GM23338 (cell line): ENCODE data around the gene SPIRE2. TPM values are rescaled to one million over a fixed set of nuclear protein-coding genes. Genes with fewer than 3 reads are reported as not detected.

Experiments used
- ATAC-seq: fragments of 200-7000 bp; cut with Tn5 transposase; 3 replicates; pipeline ENCODE4 v1.9.1; 2020
- DNase-seq: peaks from one replicate; pipeline ENCODE4 v3.0.0-alpha.2; 2015; ENCODE audit warnings: low spot score
- H2AFZ ChIP-seq: fragments of 200-600 bp; sonication (generic); 2 replicates; pipeline ENCODE4 v1.8.0; 2016; ENCODE audit warnings: antibody characterized with exemption, mild to moderate bottlenecking, moderate library complexity
- H3F3A ChIP-seq: fragments of 200-600 bp; sonication (generic); replicated peaks from 2 replicates; pipeline ENCODE4 v1.8.0; 2017; ENCODE audit warnings: antibody characterized with exemption, mixed run types, low read depth
- H3K27ac ChIP-seq: fragments of 200-600 bp; sonication (generic); 2 replicates; pipeline ENCODE4 v1.6.1; 2016; ENCODE audit warnings: low read depth
- H3K27me3 ChIP-seq: fragments of 200-600 bp; sonication (generic); 2 replicates; pipeline ENCODE4 v1.8.0; 2016; ENCODE audit warnings: mild to moderate bottlenecking, mixed run types, moderate library complexity; ENCODE audit not compliant: insufficient read depth
- H3K36me3 ChIP-seq: fragments of 200-600 bp; sonication (generic); 2 replicates; pipeline ENCODE4 v1.8.0; 2016; ENCODE audit warnings: mild to moderate bottlenecking; ENCODE audit not compliant: insufficient read depth
- H3K4me1 ChIP-seq: fragments of 200-600 bp; sonication (generic); 2 replicates; pipeline ENCODE4 v1.8.0; 2016; ENCODE audit warnings: mild to moderate bottlenecking, moderate library complexity; ENCODE audit not compliant: insufficient read depth
- H3K4me2 ChIP-seq: fragments of 200-600 bp; sonication (generic); 2 replicates; pipeline ENCODE4 v1.7.1; 2017; ENCODE audit warnings: mixed run types
- H3K4me3 ChIP-seq: fragments of 200-600 bp; sonication (generic); 2 replicates; pipeline ENCODE4 v1.6.1; 2016; ENCODE audit warnings: mixed run types
- H3K79me2 ChIP-seq: fragments of 200-600 bp; sonication (generic); replicated peaks from 2 replicates; pipeline ENCODE4 v1.8.0; 2017; ENCODE audit warnings: mild to moderate bottlenecking; ENCODE audit not compliant: insufficient read depth
- H3K9me2 ChIP-seq: fragments of 200-600 bp; sonication (generic); 2 replicates; pipeline ENCODE4 v1.8.0; 2017; ENCODE audit not compliant: insufficient read depth
- H4K20me1 ChIP-seq: fragments of 200-600 bp; sonication (generic); replicated peaks from 2 replicates; pipeline ENCODE4 v1.8.0; 2017; ENCODE audit warnings: mild to moderate bottlenecking; ENCODE audit not compliant: insufficient read depth
- H3K27ac Mint-ChIP-seq: 2 replicates; pipeline ENCODE4 v1.8.0; 2020; ENCODE audit warnings: inconsistent platforms, mild to moderate bottlenecking, moderate library complexity, mixed read lengths
- H3K27me3 Mint-ChIP-seq: 3 replicates; pipeline ENCODE4 v1.8.0; 2022; ENCODE audit warnings: low read depth, mild to moderate bottlenecking, moderate library complexity, mixed read lengths, inconsistent platforms; ENCODE audit not compliant: insufficient read depth, poor library complexity
- H3K36me3 Mint-ChIP-seq: 3 replicates; pipeline ENCODE4 v1.8.0; 2021; ENCODE audit warnings: low read depth, mild to moderate bottlenecking, inconsistent platforms, moderate library complexity, mixed read lengths
- H3K4me1 Mint-ChIP-seq: 3 replicates; pipeline ENCODE4 v1.8.0; 2020; ENCODE audit warnings: mild to moderate bottlenecking, inconsistent platforms, mixed read lengths
- H3K4me3 Mint-ChIP-seq: 3 replicates; pipeline ENCODE4 v1.8.0; 2021; ENCODE audit warnings: moderate library complexity, mild to moderate bottlenecking, inconsistent platforms, mixed read lengths
- H3K9me3 Mint-ChIP-seq: 3 replicates; pipeline ENCODE4 v1.8.0; 2020; ENCODE audit warnings: moderate library complexity, mild to moderate bottlenecking, inconsistent platforms, mixed read lengths
- CREB1 ChIP-seq: fragments of 250-450 bp; sonication (Bioruptor Pico); IDR thresholded peaks from 2 replicates; pipeline ENCODE4 v1.5.0; 2020; ENCODE audit warnings: low read depth, mild to moderate bottlenecking, moderate library complexity
- EZH2 ChIP-seq: fragments of 200-600 bp; sonication (generic); IDR thresholded peaks from one replicate; pipeline ENCODE4 v1.8.0; 2017; ENCODE audit warnings: antibody characterized with exemption, mild to moderate bottlenecking, low read depth; ENCODE audit not compliant: unreplicated experiment
- EZH2phosphoT487 ChIP-seq: fragments of 200-600 bp; sonication (generic); IDR thresholded peaks from one replicate; pipeline ENCODE4 v1.8.1; 2018; ENCODE audit warnings: antibody characterized with exemption; ENCODE audit not compliant: unreplicated experiment
- JUNB ChIP-seq: IDR thresholded peaks from one replicate; pipeline ENCODE4 v1.6.1; 2016; ENCODE audit warnings: antibody characterized with exemption; ENCODE audit not compliant: unreplicated experiment
- NANOG ChIP-seq: IDR thresholded peaks from 2 replicates; pipeline ENCODE4 v1.6.1; 2016; ENCODE audit warnings: antibody characterized with exemption, borderline replicate concordance
- POLR2AphosphoS5 ChIP-seq: IDR thresholded peaks from 2 replicates; pipeline ENCODE4 v1.6.1; 2016; ENCODE audit warnings: antibody characterized with exemption, low read depth
- STAT1 ChIP-seq: IDR thresholded peaks from one replicate; pipeline ENCODE4 v1.6.1; 2016; ENCODE audit warnings: antibody characterized with exemption; ENCODE audit not compliant: unreplicated experiment
- ZNF114 ChIP-seq: fragments of 250-450 bp; sonication (Bioruptor Pico); IDR thresholded peaks from 2 replicates; pipeline ENCODE4 v1.5.0; 2020; ENCODE audit warnings: mild to moderate bottlenecking, moderate library complexity
- ZNF331 ChIP-seq: fragments of 250-450 bp; sonication (Bioruptor Pico); IDR thresholded peaks from 2 replicates; pipeline ENCODE4 v1.5.0; 2020; ENCODE audit warnings: low read depth, mild to moderate bottlenecking, moderate library complexity
- polyA plus RNA-seq: library from polyadenylated mRNA; unstranded; fragments of >200 nt; fragmentation: Nextera tagmentation; extraction: Ambion mirVana; gene quantifications from 2 replicates; pipeline ENCODE4 v1.2.1, GENCODE V29; 2016
- total RNA-seq: library from RNA; depleted of rRNA; stranded (reverse); fragments of >200 nt; shearing (Covaris generic); gene quantifications from 2 replicates; pipeline ENCODE4 v1.2.3, GENCODE V29; 2014
- TF ChIP-seq, protein P1 (sequence below): fragments of 250-450 bp; sonication (Bioruptor Pico); IDR thresholded peaks from 2 replicates; pipeline ENCODE4 v1.5.0; 2020; ENCODE audit warnings: mild to moderate bottlenecking, moderate library complexity
- TF ChIP-seq, protein P2 (sequence below): IDR thresholded peaks from one replicate; pipeline ENCODE4 v1.6.1; 2018; ENCODE audit warnings: antibody characterized with exemption; ENCODE audit not compliant: unreplicated experiment
- TF ChIP-seq, protein P3 (sequence below), 2 experiments: fragments of 200-600 bp in 1 of 2; sonication (generic) in 1 of 2; conservative IDR thresholded peaks; 2 replicates each; pipeline versions ENCODE4 v1.5.1 to v1.6.1; 2016 to 2017; ENCODE audit warnings: antibody characterized with exemption in 2 of 2, low read depth in 2 of 2, mild to moderate bottlenecking in 2 of 2, moderate library complexity in 1 of 2
- TF ChIP-seq, protein P4 (sequence below): IDR thresholded peaks from 2 replicates; pipeline ENCODE4 v1.6.1; 2016; ENCODE audit warnings: antibody characterized with exemption

Gene SPIRE2
- total and polyA plus RNA-seq, 2 experiments from 2014 or later, result 5.0 to 15.2 TPM

DNA sequence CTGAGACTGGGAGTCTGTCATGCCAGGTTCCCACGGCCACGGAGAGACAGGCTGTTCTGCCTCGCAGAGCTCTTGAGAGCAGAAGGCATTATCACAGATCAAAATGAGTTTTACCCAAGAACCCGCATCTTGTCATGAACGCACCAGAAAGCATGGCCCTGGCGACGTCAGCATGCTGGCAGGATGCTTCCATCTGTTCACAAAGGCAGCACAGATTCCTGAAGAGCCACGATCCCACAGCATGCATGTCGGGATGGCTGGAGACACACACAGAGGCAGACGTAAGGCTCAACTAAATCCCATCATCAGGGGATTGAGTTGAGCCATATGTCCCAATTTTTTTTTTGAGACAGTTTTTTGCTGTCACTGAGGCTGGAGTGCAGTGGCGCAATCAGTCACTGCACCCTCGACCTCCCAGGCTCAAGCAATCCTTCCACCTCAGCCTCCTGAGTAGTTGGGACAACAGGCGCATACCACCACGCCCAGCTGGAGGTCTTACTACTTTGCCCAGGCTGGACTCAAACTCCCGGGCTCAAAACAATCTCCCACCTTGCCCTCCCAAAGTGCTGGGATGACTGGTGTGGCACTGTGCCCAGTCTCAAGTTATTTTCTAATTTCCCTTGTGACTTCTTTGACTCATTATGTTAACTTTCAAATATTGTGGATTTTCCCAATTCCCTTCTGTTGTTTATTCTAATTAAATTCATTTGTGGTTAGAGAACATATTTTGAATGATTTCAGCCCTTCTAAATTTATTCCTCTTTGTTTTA is 23.0 kb upstream of the SPIRE2 start:
- H3K9me3 Mint-ChIP-seq, result no peaks in the 10 kb centered on the region
- H3K4me3 Mint-ChIP-seq, result no peak overlapping the region
- peaks cover 34% of the 10 kb centered on the region for H3K36me3 ChIP-seq
- H3K4me1 Mint-ChIP-seq, result no peaks in the 10 kb centered on the region
- H3K27me3 Mint-ChIP-seq, result peaks cover 8% of the 10 kb centered on the region
- 0 out of 2 replicates have a peak, but pooled peaks cover 6% of the 10 kb centered on the region for H3F3A ChIP-seq
- peaks cover 80% of the 10 kb centered on the region for H3K36me3 Mint-ChIP-seq
- ATAC-seq (no peak), DNase-seq (no peak)
- H3K27ac Mint-ChIP-seq, result no peak overlapping the region
- no peak overlapping the region for H2AFZ ChIP-seq
- H4K20me1 ChIP-seq, result peaks cover 21% of the 10 kb centered on the region
- no peak overlapping the region for H3K27ac ChIP-seq
- no peak overlapping the region for H3K4me2 ChIP-seq
- no peaks in the 10 kb centered on the region for H3K9me2 ChIP-seq
- H3K4me1 ChIP-seq, result no peaks in the 10 kb centered on the region
- H3K27me3 ChIP-seq, result no peaks in the 10 kb centered on the region
- H3K79me2 ChIP-seq, result no peaks in the 10 kb centered on the region
- H3K4me3 ChIP-seq, result no peak overlapping the region
- TF ChIP-seq, protein P1, sequence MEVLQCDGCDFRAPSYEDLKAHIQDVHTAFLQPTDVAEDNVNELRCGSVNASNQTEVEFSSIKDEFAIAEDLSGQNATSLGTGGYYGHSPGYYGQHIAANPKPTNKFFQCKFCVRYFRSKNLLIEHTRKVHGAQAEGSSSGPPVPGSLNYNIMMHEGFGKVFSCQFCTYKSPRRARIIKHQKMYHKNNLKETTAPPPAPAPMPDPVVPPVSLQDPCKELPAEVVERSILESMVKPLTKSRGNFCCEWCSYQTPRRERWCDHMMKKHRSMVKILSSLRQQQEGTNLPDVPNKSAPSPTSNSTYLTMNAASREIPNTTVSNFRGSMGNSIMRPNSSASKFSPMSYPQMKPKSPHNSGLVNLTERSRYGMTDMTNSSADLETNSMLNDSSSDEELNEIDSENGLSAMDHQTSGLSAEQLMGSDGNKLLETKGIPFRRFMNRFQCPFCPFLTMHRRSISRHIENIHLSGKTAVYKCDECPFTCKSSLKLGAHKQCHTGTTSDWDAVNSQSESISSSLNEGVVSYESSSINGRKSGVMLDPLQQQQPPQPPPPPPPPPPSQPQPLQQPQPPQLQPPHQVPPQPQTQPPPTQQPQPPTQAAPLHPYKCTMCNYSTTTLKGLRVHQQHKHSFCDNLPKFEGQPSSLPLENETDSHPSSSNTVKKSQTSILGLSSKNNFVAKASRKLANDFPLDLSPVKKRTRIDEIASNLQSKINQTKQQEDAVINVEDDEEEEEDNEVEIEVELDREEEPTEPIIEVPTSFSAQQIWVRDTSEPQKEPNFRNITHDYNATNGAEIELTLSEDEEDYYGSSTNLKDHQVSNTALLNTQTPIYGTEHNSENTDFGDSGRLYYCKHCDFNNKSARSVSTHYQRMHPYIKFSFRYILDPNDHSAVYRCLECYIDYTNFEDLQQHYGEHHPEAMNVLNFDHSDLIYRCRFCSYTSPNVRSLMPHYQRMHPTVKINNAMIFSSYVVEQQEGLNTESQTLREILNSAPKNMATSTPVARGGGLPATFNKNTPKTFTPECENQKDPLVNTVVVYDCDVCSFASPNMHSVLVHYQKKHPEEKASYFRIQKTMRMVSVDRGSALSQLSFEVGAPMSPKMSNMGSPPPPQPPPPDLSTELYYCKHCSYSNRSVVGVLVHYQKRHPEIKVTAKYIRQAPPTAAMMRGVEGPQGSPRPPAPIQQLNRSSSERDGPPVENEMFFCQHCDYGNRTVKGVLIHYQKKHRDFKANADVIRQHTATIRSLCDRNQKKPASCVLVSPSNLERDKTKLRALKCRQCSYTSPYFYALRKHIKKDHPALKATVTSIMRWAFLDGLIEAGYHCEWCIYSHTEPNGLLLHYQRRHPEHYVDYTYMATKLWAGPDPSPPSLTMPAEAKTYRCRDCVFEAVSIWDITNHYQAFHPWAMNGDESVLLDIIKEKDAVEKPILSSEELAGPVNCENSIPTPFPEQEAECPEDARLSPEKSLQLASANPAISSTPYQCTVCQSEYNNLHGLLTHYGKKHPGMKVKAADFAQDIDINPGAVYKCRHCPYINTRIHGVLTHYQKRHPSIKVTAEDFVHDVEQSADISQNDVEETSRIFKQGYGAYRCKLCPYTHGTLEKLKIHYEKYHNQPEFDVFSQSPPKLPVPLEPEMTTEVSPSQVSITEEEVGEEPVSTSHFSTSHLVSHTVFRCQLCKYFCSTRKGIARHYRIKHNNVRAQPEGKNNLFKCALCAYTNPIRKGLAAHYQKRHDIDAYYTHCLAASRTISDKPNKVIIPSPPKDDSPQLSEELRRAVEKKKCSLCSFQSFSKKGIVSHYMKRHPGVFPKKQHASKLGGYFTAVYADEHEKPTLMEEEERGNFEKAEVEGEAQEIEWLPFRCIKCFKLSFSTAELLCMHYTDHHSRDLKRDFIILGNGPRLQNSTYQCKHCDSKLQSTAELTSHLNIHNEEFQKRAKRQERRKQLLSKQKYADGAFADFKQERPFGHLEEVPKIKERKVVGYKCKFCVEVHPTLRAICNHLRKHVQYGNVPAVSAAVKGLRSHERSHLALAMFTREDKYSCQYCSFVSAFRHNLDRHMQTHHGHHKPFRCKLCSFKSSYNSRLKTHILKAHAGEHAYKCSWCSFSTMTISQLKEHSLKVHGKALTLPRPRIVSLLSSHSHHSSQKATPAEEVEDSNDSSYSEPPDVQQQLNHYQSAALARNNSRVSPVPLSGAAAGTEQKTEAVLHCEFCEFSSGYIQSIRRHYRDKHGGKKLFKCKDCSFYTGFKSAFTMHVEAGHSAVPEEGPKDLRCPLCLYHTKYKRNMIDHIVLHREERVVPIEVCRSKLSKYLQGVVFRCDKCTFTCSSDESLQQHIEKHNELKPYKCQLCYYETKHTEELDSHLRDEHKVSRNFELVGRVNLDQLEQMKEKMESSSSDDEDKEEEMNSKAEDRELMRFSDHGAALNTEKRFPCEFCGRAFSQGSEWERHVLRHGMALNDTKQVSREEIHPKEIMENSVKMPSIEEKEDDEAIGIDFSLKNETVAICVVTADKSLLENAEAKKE (CRISPR knock-in tag), result no peak
- TF ChIP-seq ZNF114 (CRISPR knock-in tag) (no peak), NANOG (no peak), POLR2AphosphoS5 (no peak), CREB1 (no peak), EZH2phosphoT487 (no peak), EZH2 (no peak), STAT1 (no peak), JUNB (no peak), ZNF331 (CRISPR knock-in tag) (no peak)
- TF ChIP-seq, protein P2, sequence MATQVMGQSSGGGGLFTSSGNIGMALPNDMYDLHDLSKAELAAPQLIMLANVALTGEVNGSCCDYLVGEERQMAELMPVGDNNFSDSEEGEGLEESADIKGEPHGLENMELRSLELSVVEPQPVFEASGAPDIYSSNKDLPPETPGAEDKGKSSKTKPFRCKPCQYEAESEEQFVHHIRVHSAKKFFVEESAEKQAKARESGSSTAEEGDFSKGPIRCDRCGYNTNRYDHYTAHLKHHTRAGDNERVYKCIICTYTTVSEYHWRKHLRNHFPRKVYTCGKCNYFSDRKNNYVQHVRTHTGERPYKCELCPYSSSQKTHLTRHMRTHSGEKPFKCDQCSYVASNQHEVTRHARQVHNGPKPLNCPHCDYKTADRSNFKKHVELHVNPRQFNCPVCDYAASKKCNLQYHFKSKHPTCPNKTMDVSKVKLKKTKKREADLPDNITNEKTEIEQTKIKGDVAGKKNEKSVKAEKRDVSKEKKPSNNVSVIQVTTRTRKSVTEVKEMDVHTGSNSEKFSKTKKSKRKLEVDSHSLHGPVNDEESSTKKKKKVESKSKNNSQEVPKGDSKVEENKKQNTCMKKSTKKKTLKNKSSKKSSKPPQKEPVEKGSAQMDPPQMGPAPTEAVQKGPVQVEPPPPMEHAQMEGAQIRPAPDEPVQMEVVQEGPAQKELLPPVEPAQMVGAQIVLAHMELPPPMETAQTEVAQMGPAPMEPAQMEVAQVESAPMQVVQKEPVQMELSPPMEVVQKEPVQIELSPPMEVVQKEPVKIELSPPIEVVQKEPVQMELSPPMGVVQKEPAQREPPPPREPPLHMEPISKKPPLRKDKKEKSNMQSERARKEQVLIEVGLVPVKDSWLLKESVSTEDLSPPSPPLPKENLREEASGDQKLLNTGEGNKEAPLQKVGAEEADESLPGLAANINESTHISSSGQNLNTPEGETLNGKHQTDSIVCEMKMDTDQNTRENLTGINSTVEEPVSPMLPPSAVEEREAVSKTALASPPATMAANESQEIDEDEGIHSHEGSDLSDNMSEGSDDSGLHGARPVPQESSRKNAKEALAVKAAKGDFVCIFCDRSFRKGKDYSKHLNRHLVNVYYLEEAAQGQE, result no peak
- TF ChIP-seq, protein P3, sequence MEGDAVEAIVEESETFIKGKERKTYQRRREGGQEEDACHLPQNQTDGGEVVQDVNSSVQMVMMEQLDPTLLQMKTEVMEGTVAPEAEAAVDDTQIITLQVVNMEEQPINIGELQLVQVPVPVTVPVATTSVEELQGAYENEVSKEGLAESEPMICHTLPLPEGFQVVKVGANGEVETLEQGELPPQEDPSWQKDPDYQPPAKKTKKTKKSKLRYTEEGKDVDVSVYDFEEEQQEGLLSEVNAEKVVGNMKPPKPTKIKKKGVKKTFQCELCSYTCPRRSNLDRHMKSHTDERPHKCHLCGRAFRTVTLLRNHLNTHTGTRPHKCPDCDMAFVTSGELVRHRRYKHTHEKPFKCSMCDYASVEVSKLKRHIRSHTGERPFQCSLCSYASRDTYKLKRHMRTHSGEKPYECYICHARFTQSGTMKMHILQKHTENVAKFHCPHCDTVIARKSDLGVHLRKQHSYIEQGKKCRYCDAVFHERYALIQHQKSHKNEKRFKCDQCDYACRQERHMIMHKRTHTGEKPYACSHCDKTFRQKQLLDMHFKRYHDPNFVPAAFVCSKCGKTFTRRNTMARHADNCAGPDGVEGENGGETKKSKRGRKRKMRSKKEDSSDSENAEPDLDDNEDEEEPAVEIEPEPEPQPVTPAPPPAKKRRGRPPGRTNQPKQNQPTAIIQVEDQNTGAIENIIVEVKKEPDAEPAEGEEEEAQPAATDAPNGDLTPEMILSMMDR (conservative IDR thresholded peaks at IDR 0.05; ENCODE audit: low read depth in 2 of 2), result no peak
- TF ChIP-seq, protein P4, sequence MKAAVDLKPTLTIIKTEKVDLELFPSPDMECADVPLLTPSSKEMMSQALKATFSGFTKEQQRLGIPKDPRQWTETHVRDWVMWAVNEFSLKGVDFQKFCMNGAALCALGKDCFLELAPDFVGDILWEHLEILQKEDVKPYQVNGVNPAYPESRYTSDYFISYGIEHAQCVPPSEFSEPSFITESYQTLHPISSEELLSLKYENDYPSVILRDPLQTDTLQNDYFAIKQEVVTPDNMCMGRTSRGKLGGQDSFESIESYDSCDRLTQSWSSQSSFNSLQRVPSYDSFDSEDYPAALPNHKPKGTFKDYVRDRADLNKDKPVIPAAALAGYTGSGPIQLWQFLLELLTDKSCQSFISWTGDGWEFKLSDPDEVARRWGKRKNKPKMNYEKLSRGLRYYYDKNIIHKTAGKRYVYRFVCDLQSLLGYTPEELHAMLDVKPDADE, result no peak
